Measurements from ENCODE around the gene TRIML1. TPM values are rescaled to one million over a fixed set of nuclear protein-coding genes. Genes with fewer than 3 reads are reported as not detected.

The TRIML1 gene
- total RNA-seq, 1 donor from 2014 or later = not detected

DNA sequence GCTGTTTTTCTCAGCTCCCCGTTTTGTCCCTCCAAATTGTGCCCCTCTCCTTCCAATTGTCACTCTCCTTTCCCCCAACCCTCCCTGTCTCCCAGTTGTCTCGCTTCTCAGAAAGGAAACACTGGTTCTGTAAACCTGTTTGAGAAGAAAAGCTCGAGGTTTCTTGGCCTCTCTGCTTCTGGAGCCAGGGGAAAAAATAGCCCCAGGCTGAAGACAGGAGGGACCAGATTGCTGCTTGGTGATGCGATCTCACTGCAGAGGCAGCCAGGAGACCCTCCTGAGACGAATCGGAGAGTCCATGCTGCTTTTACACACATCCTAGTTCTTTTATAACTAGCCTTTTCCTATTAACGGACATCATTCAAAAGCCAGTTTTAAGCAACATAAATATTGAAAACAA lies 21.2 kb downstream of the TRIML1 start:
- H3K4me3 Mint-ChIP-seq (ENCODE audit: unreplicated experiment) = no peak overlapping the region
- no peaks in the 10 kb centered on the region for H3K36me3 Mint-ChIP-seq (ENCODE audit: unreplicated experiment)
- TF ChIP-seq, protein P1, sequence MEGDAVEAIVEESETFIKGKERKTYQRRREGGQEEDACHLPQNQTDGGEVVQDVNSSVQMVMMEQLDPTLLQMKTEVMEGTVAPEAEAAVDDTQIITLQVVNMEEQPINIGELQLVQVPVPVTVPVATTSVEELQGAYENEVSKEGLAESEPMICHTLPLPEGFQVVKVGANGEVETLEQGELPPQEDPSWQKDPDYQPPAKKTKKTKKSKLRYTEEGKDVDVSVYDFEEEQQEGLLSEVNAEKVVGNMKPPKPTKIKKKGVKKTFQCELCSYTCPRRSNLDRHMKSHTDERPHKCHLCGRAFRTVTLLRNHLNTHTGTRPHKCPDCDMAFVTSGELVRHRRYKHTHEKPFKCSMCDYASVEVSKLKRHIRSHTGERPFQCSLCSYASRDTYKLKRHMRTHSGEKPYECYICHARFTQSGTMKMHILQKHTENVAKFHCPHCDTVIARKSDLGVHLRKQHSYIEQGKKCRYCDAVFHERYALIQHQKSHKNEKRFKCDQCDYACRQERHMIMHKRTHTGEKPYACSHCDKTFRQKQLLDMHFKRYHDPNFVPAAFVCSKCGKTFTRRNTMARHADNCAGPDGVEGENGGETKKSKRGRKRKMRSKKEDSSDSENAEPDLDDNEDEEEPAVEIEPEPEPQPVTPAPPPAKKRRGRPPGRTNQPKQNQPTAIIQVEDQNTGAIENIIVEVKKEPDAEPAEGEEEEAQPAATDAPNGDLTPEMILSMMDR (IDR thresholded peaks at IDR 0.05) = no peak
- no peak for DNase-seq (ENCODE audit: extremely low spot score, unreplicated experiment)
- no peaks in the 10 kb centered on the region for H3K27me3 Mint-ChIP-seq (ENCODE audit: unreplicated experiment)
- H3K4me1 Mint-ChIP-seq (ENCODE audit: unreplicated experiment) = peaks cover 2% of the 10 kb centered on the region
- no peak overlapping the region for H3K27ac Mint-ChIP-seq (ENCODE audit: unreplicated experiment)
- H3K9me3 Mint-ChIP-seq (ENCODE audit: unreplicated experiment) = no peaks in the 10 kb centered on the region

GRCh38 chr4:188161167-188161566 lies 21.9 kb downstream of the TRIML1 start:
- peaks cover 2% of the 10 kb centered on the region for H3K4me1 Mint-ChIP-seq (ENCODE audit: unreplicated experiment)
- no peak overlapping the region for H3K27ac Mint-ChIP-seq (ENCODE audit: unreplicated experiment)
- no peak overlapping the region for H3K4me3 Mint-ChIP-seq (ENCODE audit: unreplicated experiment)
- no peaks in the 10 kb centered on the region for H3K27me3 Mint-ChIP-seq (ENCODE audit: unreplicated experiment)
- DNase-seq (ENCODE audit: extremely low spot score, unreplicated experiment) = no peak
- no peaks in the 10 kb centered on the region for H3K36me3 Mint-ChIP-seq (ENCODE audit: unreplicated experiment)
- TF ChIP-seq, protein P1 (IDR thresholded peaks at IDR 0.05) = no peak
- no peaks in the 10 kb centered on the region for H3K9me3 Mint-ChIP-seq (ENCODE audit: unreplicated experiment)

- Mint-ChIP-seq H3K27ac (ENCODE audit: unreplicated experiment) (no peak overlapping the region), H3K4me3 (ENCODE audit: unreplicated experiment) (no peak overlapping the region), H3K4me1 (ENCODE audit: unreplicated experiment) (peaks cover 2% of the 10 kb centered on the region), H3K9me3 (ENCODE audit: unreplicated experiment) (no peaks in the 10 kb centered on the region), H3K36me3 (ENCODE audit: unreplicated experiment) (no peaks in the 10 kb centered on the region), H3K27me3 (ENCODE audit: unreplicated experiment) (no peaks in the 10 kb centered on the region)
- no peak for DNase-seq (ENCODE audit: extremely low spot score, unreplicated experiment)
- TF ChIP-seq, protein P1 (IDR thresholded peaks at IDR 0.05) = no peak
Observed at GRCh38 chr4:188162698-188163097, 23.5 kb downstream of the TRIML1 start.

DNA sequence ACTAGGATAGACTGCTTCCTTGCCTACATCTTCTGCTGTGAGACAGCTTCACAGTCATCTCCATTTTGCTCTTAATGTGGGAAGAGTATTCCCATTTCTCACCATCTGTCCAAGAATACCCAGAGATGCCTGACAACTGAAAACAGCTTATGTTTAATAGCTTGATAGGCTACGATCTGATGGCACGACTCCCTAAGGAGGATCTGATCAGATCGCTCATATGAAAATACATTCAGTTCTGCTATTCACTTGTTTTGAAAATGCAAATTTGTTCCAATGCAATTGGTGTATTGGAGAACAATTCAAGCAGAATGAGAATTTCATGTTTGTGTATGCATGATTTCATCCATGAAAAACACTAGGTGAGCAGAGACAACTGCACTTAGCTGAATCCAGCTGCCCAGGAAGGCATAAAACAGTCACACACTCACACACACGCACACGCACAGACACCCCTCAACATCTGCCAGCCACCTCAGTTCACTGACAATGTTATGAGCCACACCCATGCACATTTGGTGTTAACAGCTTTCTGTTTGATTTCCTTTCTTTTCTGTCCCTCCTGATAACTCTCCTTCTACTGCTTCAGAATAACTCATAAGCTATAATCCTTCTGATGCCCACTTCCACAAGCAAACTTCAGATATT lies 29.6 kb downstream of the TRIML1 start:
- Mint-ChIP-seq H3K27ac (ENCODE audit: unreplicated experiment) (no peak overlapping the region), H3K4me1 (ENCODE audit: unreplicated experiment) (no peaks in the 10 kb centered on the region), H3K4me3 (ENCODE audit: unreplicated experiment) (no peak overlapping the region), H3K36me3 (ENCODE audit: unreplicated experiment) (no peaks in the 10 kb centered on the region), H3K27me3 (ENCODE audit: unreplicated experiment) (no peaks in the 10 kb centered on the region), H3K9me3 (ENCODE audit: unreplicated experiment) (no peaks in the 10 kb centered on the region)
- no peak for DNase-seq (ENCODE audit: extremely low spot score, unreplicated experiment)
- TF ChIP-seq, protein P1 (IDR thresholded peaks at IDR 0.05) = no peak

DNA sequence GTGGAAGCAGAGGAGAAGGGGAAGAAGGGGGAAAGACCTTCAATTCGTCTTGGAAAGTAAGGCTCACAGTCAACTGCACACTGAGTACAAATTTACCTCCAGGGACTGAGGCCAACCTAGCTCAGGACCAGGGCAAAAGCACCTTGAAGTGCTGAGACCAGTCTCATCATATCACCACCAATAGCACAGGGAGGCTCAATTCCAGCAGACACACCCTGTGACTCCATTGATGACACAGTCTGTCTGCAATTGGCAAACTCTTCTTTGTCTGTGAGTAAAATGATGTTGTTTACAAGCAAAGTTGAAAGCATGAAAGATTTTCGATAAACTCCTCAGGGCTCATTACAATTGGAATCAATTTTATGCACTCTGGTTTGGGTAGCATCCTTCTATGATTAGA lies 32.3 kb downstream of the TRIML1 start:
- Mint-ChIP-seq H3K27me3 (ENCODE audit: unreplicated experiment) (no peaks in the 10 kb centered on the region), H3K4me1 (ENCODE audit: unreplicated experiment) (no peaks in the 10 kb centered on the region), H3K4me3 (ENCODE audit: unreplicated experiment) (no peak overlapping the region), H3K36me3 (ENCODE audit: unreplicated experiment) (no peaks in the 10 kb centered on the region), H3K27ac (ENCODE audit: unreplicated experiment) (no peak overlapping the region), H3K9me3 (ENCODE audit: unreplicated experiment) (no peaks in the 10 kb centered on the region)
- TF ChIP-seq, protein P1 (IDR thresholded peaks at IDR 0.05) = no peak
- DNase-seq (ENCODE audit: extremely low spot score, unreplicated experiment) = no peak

Measured in osteocyte (in vitro differentiated cells).